IMR-90 (cell line): ENCODE measurements around the gene CREB1. TPM values are rescaled to one million over a fixed set of nuclear protein-coding genes. Genes with fewer than 3 reads are reported as not detected.

Experiments
- ATAC-seq: fragments of 200-7000 bp; cut with Tn5 transposase; 2 replicates; pipeline ENCODE4 v1.9.1; 2020; ENCODE audit warnings: low read depth, mild to moderate bottlenecking, moderate library complexity
- BruUV-seq: library from RNA; stranded (reverse); fragments of 400-500 nt; replicated peaks from 2 replicates; lab custom pipeline; 2021; lab: Mats Ljungman, UMichigan
- CTCF ChIA-PET: fragments of 300-600 bp; formaldehyde crosslinking; extraction: SDS; loops from one replicate; lab custom pipeline; 2021; ENCODE audit warnings: antibody characterized with exemption; lab: Yijun Ruan, JAX
- POLR2A ChIA-PET: fragments of 300-600 bp; sonication (Branson Sonifier 250); formaldehyde crosslinking; loops from one replicate; lab custom pipeline; 2022; ENCODE audit warnings: antibody characterized with exemption; ENCODE audit not compliant: unreplicated experiment; lab: Charles Lee
- DNase-seq: peaks from one replicate; pipeline ENCODE4 v3.0.0; 2013
- H2AFZ ChIP-seq: replicated peaks from 2 replicates; pipeline ENCODE3; 2013; ENCODE audit warnings: low read length, mild to moderate bottlenecking; ENCODE audit not compliant: poor library complexity
- H2AK5ac ChIP-seq: 2 replicates; pipeline ENCODE4 v1.6.1; 2013; ENCODE audit warnings: low read depth, low read length, inconsistent platforms
- H2AK9ac ChIP-seq: replicated peaks from 2 replicates; pipeline ENCODE3; 2013; ENCODE audit warnings: mild to moderate bottlenecking, low read depth, low read length, moderate library complexity; ENCODE audit not compliant: poor library complexity
- H2BK120ac ChIP-seq: 2 replicates; pipeline ENCODE4 v1.6.1; 2013; ENCODE audit warnings: low read depth, low read length, inconsistent platforms
- H2BK15ac ChIP-seq: 3 replicates; pipeline ENCODE4 v1.6.1; 2013; ENCODE audit warnings: low read depth, low read length, inconsistent platforms
- H2BK20ac ChIP-seq: 2 replicates; pipeline ENCODE4 v1.6.1; 2013; ENCODE audit warnings: low read depth, mild to moderate bottlenecking, inconsistent platforms, low read length, moderate library complexity
- H2BK5ac ChIP-seq: 2 replicates; pipeline ENCODE4 v1.6.1; 2013; ENCODE audit warnings: mild to moderate bottlenecking, low read depth, low read length, inconsistent platforms; ENCODE audit not compliant: poor library complexity, severe bottlenecking
- H3K14ac ChIP-seq: replicated peaks from 2 replicates; pipeline ENCODE4 v1.6.1; 2013; ENCODE audit warnings: low read depth, low read length, inconsistent platforms
- H3K18ac ChIP-seq: 2 replicates; pipeline ENCODE4 v1.6.1; 2013; ENCODE audit warnings: low read depth, low read length, control low read depth
- H3K23ac ChIP-seq: 2 replicates; pipeline ENCODE4 v1.6.1; 2013; ENCODE audit warnings: low read depth, low read length, inconsistent platforms
- H3K27ac ChIP-seq: 2 replicates; pipeline ENCODE4 v1.5.1; 2013; ENCODE audit warnings: mild to moderate bottlenecking, control low read depth, low read length; ENCODE audit not compliant: insufficient read depth
- H3K27me3 ChIP-seq: 2 replicates; pipeline ENCODE4 v1.6.1; 2013; ENCODE audit warnings: low read length; ENCODE audit not compliant: control insufficient read depth, insufficient read depth
- H3K36me3 ChIP-seq: 2 replicates; pipeline ENCODE4 v1.6.1; 2013; ENCODE audit warnings: low read length, mixed read lengths; ENCODE audit not compliant: control insufficient read depth, insufficient read depth
- H3K4ac ChIP-seq: 2 replicates; pipeline ENCODE4 v1.6.1; 2013; ENCODE audit warnings: low read depth, low read length, inconsistent platforms
- H3K4me1 ChIP-seq: 2 replicates; pipeline ENCODE4 v1.6.1; 2013; ENCODE audit warnings: low read length, mixed read lengths; ENCODE audit not compliant: control insufficient read depth, insufficient read depth
- H3K4me2 ChIP-seq: 2 replicates; pipeline ENCODE4 v1.6.1; 2013; ENCODE audit warnings: low read depth, mild to moderate bottlenecking, control low read depth, low read length, moderate library complexity
- H3K4me3 ChIP-seq: 2 replicates; pipeline ENCODE4 v1.5.1; 2013; ENCODE audit warnings: low read depth, mild to moderate bottlenecking, control low read depth, low read length, moderate library complexity; ENCODE audit not compliant: insufficient read depth
- H3K56ac ChIP-seq: 2 replicates; pipeline ENCODE4 v1.6.1; 2013; ENCODE audit warnings: low read length, inconsistent platforms; ENCODE audit not compliant: insufficient read depth; ENCODE audit errors: extremely low read depth
- H3K79me1 ChIP-seq, 2 experiments: 2 replicates each; pipeline ENCODE4 v1.6.1; 2013; ENCODE audit warnings: low read length in 2 of 2, inconsistent platforms in 1 of 2, low read depth in 1 of 2
- H3K9ac ChIP-seq: 2 replicates; pipeline ENCODE4 v1.6.1; 2013; ENCODE audit warnings: low read depth, low read length, control low read depth
- H3K9me1 ChIP-seq: 2 replicates; pipeline ENCODE4 v1.6.1; 2013; ENCODE audit warnings: low read length, inconsistent platforms; ENCODE audit not compliant: insufficient read depth
- H3K9me3 ChIP-seq: 2 replicates; pipeline ENCODE4 v1.6.1; 2013; ENCODE audit warnings: low read length; ENCODE audit not compliant: control insufficient read depth, insufficient read depth
- H4K20me1 ChIP-seq: 2 replicates; pipeline ENCODE4 v1.6.1; 2013; ENCODE audit warnings: low read length, inconsistent platforms; ENCODE audit not compliant: insufficient read depth
- H4K5ac ChIP-seq: 2 replicates; pipeline ENCODE4 v1.6.1; 2013; ENCODE audit warnings: mild to moderate bottlenecking, low read depth, low read length, control low read depth
- H4K8ac ChIP-seq, 2 experiments: 2 replicates each; pipeline ENCODE4 v1.6.1; 2013; ENCODE audit warnings: low read depth in 2 of 2, low read length in 2 of 2, control low read depth in 1 of 2, inconsistent platforms in 1 of 2
- H4K91ac ChIP-seq: 2 replicates; pipeline ENCODE4 v1.6.1; 2013; ENCODE audit warnings: low read depth, low read length, inconsistent platforms; ENCODE audit not compliant: insufficient read depth
- CEBPB ChIP-seq: IDR thresholded peaks from 2 replicates; pipeline ENCODE4 v1.6.1; 2012; ENCODE audit warnings: low read depth, low read length, improper control_type of control experiment
- CHD1 ChIP-seq: IDR thresholded peaks from 2 replicates; pipeline ENCODE4 v1.6.1; 2012; ENCODE audit warnings: low read depth, low read length, improper control_type of control experiment
- FOS ChIP-seq: fragments of 150-350 bp; IDR thresholded peaks from 2 replicates; pipeline ENCODE4 v1.6.1; 2016; ENCODE audit warnings: low read depth, low read length
- RAD21 ChIP-seq: IDR thresholded peaks from 2 replicates; pipeline ENCODE4 v1.6.1; 2012; ENCODE audit warnings: low read length, improper control_type of control experiment
- SMC3 ChIP-seq: fragments of 150-350 bp; IDR thresholded peaks from 2 replicates; pipeline ENCODE4 v1.6.1; 2016; ENCODE audit warnings: low read depth, mild to moderate bottlenecking, antibody characterized with exemption, low read length, moderate library complexity
- USF2 ChIP-seq: fragments of 150-350 bp; IDR thresholded peaks from 2 replicates; pipeline ENCODE4 v1.6.1; 2017; ENCODE audit warnings: mild to moderate bottlenecking, antibody characterized with exemption, low read length, low read depth
- WGBS, 2 experiments: methylation state at CpG; one replicate each; pipeline versions ENCODE4 v1.1.5 to v1.1.7; 2013; ENCODE audit warnings: missing lambda C conversion rate in 2 of 2; ENCODE audit not compliant: insufficient read length in 1 of 2; ENCODE audit errors: extremely low coverage in 2 of 2; 5-methylcytosine and 5-hydroxymethylcytosine counted together
- dilution Hi-C: fragments of 300-500 bp; cut with HindIII; formaldehyde crosslinking; loops from one replicate; pipeline ENCODE4 v1.14.3; 2018; ENCODE audit warnings: low sequenced_read_pairs; ENCODE audit not compliant: unreplicated experiment
- in situ Hi-C: fragments of 300-500 bp; cut with MboI; formaldehyde crosslinking; loops from 3 replicates; pipeline ENCODE4 v1.14.3; 2019; ENCODE audit warnings: low sequenced_read_pairs, inconsistent platforms, mixed read lengths
- intact Hi-C: fragments of 100-400 bp; cut with micrococcal nuclease; formaldehyde crosslinking; loops from 2 replicates; pipeline ENCODE4 v1.10.0; 2022
- polyA plus RNA-seq, 3 experiments: library from polyadenylated mRNA; depleted of rRNA; stranded (reverse); fragments of >200 nt; gene quantifications; 2 replicates each; pipeline ENCODE4 v1.2.3, GENCODE V29; 2012; ENCODE audit warnings: low replicate concordance in 1 of 3
- total RNA-seq: library from RNA; depleted of rRNA; stranded (reverse); fragments of >200 nt; gene quantifications from 2 replicates; pipeline ENCODE4 v1.2.3, GENCODE V29; 2012

The CREB1 gene
- total and polyA plus RNA-seq, 2 of the 4 experiments (the other 2 are of a cell fraction), result 22.4 to 94.5 TPM

- no peak for TF ChIP-seq CHD1
Observed at GRCh38 chr2:207505171-207505570, 24.6 kb upstream of the CREB1 start (continued).

GRCh38 chr2:207505728-207506127, 24.0 kb upstream of the CREB1 start:
- Histone ChIP-seq H2AK5ac (peak overlapping the region; percentile 38; the same call in 1 of the 2 replicates), H2BK15ac (no peak overlapping the region), H2AFZ (no peak overlapping the region), H2BK5ac (peak overlapping the region; percentile 69), H3K4ac (peak overlapping the region; percentile 31; the same call in 1 of the 2 replicates), H3K79me1 (no peaks in the 10 kb centered on the region), H3K56ac (no peak overlapping the region), H3K27me3 (no peaks in the 10 kb centered on the region), H3K4me2 (peak overlapping the region; percentile 63; the same call in 1 of the 2 replicates), H4K8ac (no peak overlapping the region), H2AK9ac (peak overlapping the region; percentile 29), H3K9me1 (peaks cover 3% of the 10 kb centered on the region; the same call in 1 of the 2 replicates), H4K5ac (no peak overlapping the region), H2BK120ac (0 out of 2 replicates have a peak overlapping the region, but pooled peaks have one; percentile 24), H3K27ac (no peak overlapping the region), H4K91ac (no peak overlapping the region), H3K36me3 (no peaks in the 10 kb centered on the region), H3K4me3 (no peak overlapping the region), H3K14ac (peak overlapping the region; percentile 60; the same call in 1 of the 2 replicates), H2BK20ac (peak overlapping the region; percentile 73; the same call in 1 of the 2 replicates), H4K20me1 (no peaks in the 10 kb centered on the region), H3K4me1 (peaks cover 11% of the 10 kb centered on the region), H3K18ac (no peak overlapping the region), H3K9ac (no peak overlapping the region), H3K9me3 (no peaks in the 10 kb centered on the region), H3K23ac (no peak overlapping the region)
- no peak for TF ChIP-seq RAD21
- TF ChIP-seq SMC3, result no peak
- no peak for TF ChIP-seq USF2
- no peak for TF ChIP-seq CHD1
- peak; percentile 39; the same call in 1 of the 2 replicates for TF ChIP-seq FOS
- TF ChIP-seq CEBPB, result peak; percentile 33; the same call in 1 of the 2 replicates
- BruUV-seq, result no TSS peak
- CTCF ChIA-PET, result no interaction called here
- ATAC-seq, result peak; percentile 79
- DNase-seq, result peak; percentile 80
- POLR2A ChIA-PET, result no interaction called here
- in situ Hi-C loops, result no loop called here
- WGBS, 2 experiments, result 0% methylated on average over 1 of the region's 1 CpG; no CpG with 5 or more reads in 1 of the 2 experiments
- dilution Hi-C loops, result no loop called here
- intact Hi-C loops, result loop anchor here (1.0 kb wide), 1 partner anchor 9 kb away; no protein-coding TSS in a partner anchor
